ENCODE data around the gene RAET1E.
"Not testable (repeated sequence)": the region's sequence is repeated elsewhere in the genome, so short reads cannot be mapped to it uniquely, and the experiment has no call there.

RAET1E gene

GRCh38 chr6:149927025-149927424 lies 29.1 kb upstream of the RAET1E start:
- DNase-seq (ENCODE audit: low read depth in 2 of 2): not testable (repeated sequence)

- peak in 1 of 2 donors; percentile 53 for DNase-seq (ENCODE audit: low read depth in 2 of 2)
Observed at GRCh38 chr6:149925974-149926777, 28.3 kb upstream of the RAET1E start.

GRCh38 chr6:149925253-149925973 lies 27.5 kb upstream of the RAET1E start:
- no peak for DNase-seq (ENCODE audit: low read depth in 2 of 2)

- no peak for DNase-seq (ENCODE audit: low read depth in 2 of 2)
Observed at GRCh38 chr6:149924933-149925252, 27.0 kb upstream of the RAET1E start.

GRCh38 chr6:149924206-149924932 lies 26.5 kb upstream of the RAET1E start:
- DNase-seq (ENCODE audit: low read depth in 2 of 2): no peak

GRCh38 chr6:149923327-149923986 lies 25.5 kb upstream of the RAET1E start:
- DNase-seq (ENCODE audit: low read depth in 2 of 2): no peak

GRCh38 chr6:149922642-149923326 lies 24.9 kb upstream of the RAET1E start, which contains the start of gene RAET1G:
Gene RAET1G, minus strand, starts transcription at chr6:149923121. Its CDS starts 111 bp downstream, at chr6:149923010.
- DNase-seq (ENCODE audit: low read depth in 2 of 2): peak; percentile 51 to 64

- DNase-seq (ENCODE audit: low read depth in 2 of 2): not testable (repeated sequence)
Observed at GRCh38 chr6:149922091-149922490, 24.2 kb upstream of the RAET1E start.

GRCh38 chr6:149921361-149921760 lies 23.4 kb upstream of the RAET1E start:
- no peak for DNase-seq (ENCODE audit: low read depth in 2 of 2)

GRCh38 chr6:149919834-149920225 lies 21.9 kb upstream of the RAET1E start:
- DNase-seq (ENCODE audit: low read depth in 2 of 2): no peak

- not testable (repeated sequence) for DNase-seq (ENCODE audit: low read depth in 2 of 2)
Observed at GRCh38 chr6:149919126-149919833, 21.4 kb upstream of the RAET1E start.

GRCh38 chr6:149918151-149918905 lies 20.4 kb upstream of the RAET1E start:
- no peak for DNase-seq (ENCODE audit: low read depth in 2 of 2)

GRCh38 chr6:149917679-149918078 lies 19.8 kb upstream of the RAET1E start:
- no peak for DNase-seq (ENCODE audit: low read depth in 2 of 2)

GRCh38 chr6:149915970-149916865 lies 18.3 kb upstream of the RAET1E start:
- DNase-seq (ENCODE audit: low read depth in 2 of 2): no peak

- no peak for DNase-seq (ENCODE audit: low read depth in 2 of 2)
Observed at GRCh38 chr6:149913540-149914240, 15.8 kb upstream of the RAET1E start.

- no peak for DNase-seq (ENCODE audit: low read depth in 2 of 2)
Observed at GRCh38 chr6:149913085-149913484, 15.2 kb upstream of the RAET1E start.

- not testable (repeated sequence) for DNase-seq (ENCODE audit: low read depth in 2 of 2)
Observed at GRCh38 chr6:149912680-149913079, 14.8 kb upstream of the RAET1E start.

- DNase-seq (ENCODE audit: low read depth in 2 of 2): no peak
Observed at GRCh38 chr6:149910721-149911151, 12.8 kb upstream of the RAET1E start.
